WTC11 (cell line): Measurements from ENCODE around the gene FAM78B. TPM values are rescaled to one million over a fixed set of nuclear protein-coding genes. Genes with fewer than 3 reads are reported as not detected.

ENCODE experiments used
- ATAC-seq: fragments of 200-7000 bp; cut with Tn5 transposase; 2 replicates; pipeline ENCODE4 v1.10.0; 2021; ENCODE audit warnings: mild to moderate bottlenecking, moderate library complexity
- CTCF ChIA-PET: fragments of 300-600 bp; sonication (Branson Sonifier 250); formaldehyde crosslinking; loops from one replicate; lab custom pipeline; 2021; ENCODE audit warnings: antibody characterized with exemption; lab: Charles Lee
- POLR2A ChIA-PET: fragments of 350-600 bp; sonication (Branson Sonifier 250); formaldehyde crosslinking; loops from one replicate; lab custom pipeline; 2021; ENCODE audit warnings: antibody characterized with exemption; lab: Charles Lee
- DNase-seq: peaks from one replicate; pipeline ENCODE4 v3.0.0; 2021; ENCODE audit warnings: low spot score
- H3K27ac Mint-ChIP-seq: 2 replicates; pipeline ENCODE4 v1.8.0; 2021; ENCODE audit warnings: mixed read lengths
- H3K27me3 Mint-ChIP-seq: 2 replicates; pipeline ENCODE4 v1.8.0; 2021; ENCODE audit warnings: low read depth, mild to moderate bottlenecking, moderate library complexity, mixed read lengths
- H3K36me3 Mint-ChIP-seq: 2 replicates; pipeline ENCODE4 v1.8.0; 2021; ENCODE audit warnings: mixed read lengths
- H3K4me1 Mint-ChIP-seq: 2 replicates; pipeline ENCODE4 v1.8.0; 2022; ENCODE audit warnings: mixed read lengths
- H3K4me3 Mint-ChIP-seq: 2 replicates; pipeline ENCODE4 v1.8.0; 2021; ENCODE audit warnings: mild to moderate bottlenecking, moderate library complexity, mixed read lengths
- H3K9me3 Mint-ChIP-seq: 2 replicates; pipeline ENCODE4 v1.8.0; 2021; ENCODE audit warnings: mixed read lengths
- AFF4 ChIP-seq: sonication (generic); formaldehyde crosslinking; IDR thresholded peaks from 2 replicates; pipeline ENCODE4 v1.8.1; 2023; ENCODE audit warnings: mild to moderate bottlenecking, missing genetic modification reagents, borderline replicate concordance
- ATF3 ChIP-seq: sonication (generic); formaldehyde crosslinking; conservative IDR thresholded peaks from 2 replicates; pipeline ENCODE4 v1.8.1; 2022; ENCODE audit warnings: mild to moderate bottlenecking, missing genetic modification reagents
- CDX4 ChIP-seq: fragments of 250-450 bp; sonication (Bioruptor Pico); IDR thresholded peaks from 2 replicates; pipeline ENCODE4 v1.9.0; 2021; ENCODE audit warnings: moderate library complexity, mild to moderate bottlenecking, inconsistent platforms, borderline replicate concordance
- ETV6 ChIP-seq: sonication (generic); formaldehyde crosslinking; IDR thresholded peaks from 2 replicates; pipeline ENCODE4 v1.8.1; 2022; ENCODE audit warnings: mild to moderate bottlenecking, missing genetic modification reagents
- GRHL2 ChIP-seq: fragments of 250-450 bp; sonication (Bioruptor Pico); IDR thresholded peaks from 2 replicates; pipeline ENCODE4 v1.8.0; 2022; ENCODE audit warnings: mild to moderate bottlenecking, moderate library complexity; ENCODE audit not compliant: insufficient replicate concordance, severe bottlenecking
- PRRX2 ChIP-seq: fragments of 250-450 bp; sonication (Bioruptor Pico); IDR thresholded peaks from 2 replicates; pipeline ENCODE4 v1.8.0; 2021; ENCODE audit warnings: mild to moderate bottlenecking
- SMAD4 ChIP-seq: sonication (generic); formaldehyde crosslinking; IDR thresholded peaks from 2 replicates; pipeline ENCODE4 v1.8.0; 2022; ENCODE audit warnings: mild to moderate bottlenecking, missing genetic modification reagents
- SOX15 ChIP-seq: fragments of 250-450 bp; sonication (Bioruptor Pico); IDR thresholded peaks from 2 replicates; pipeline ENCODE4 v1.9.0; 2021; ENCODE audit warnings: mild to moderate bottlenecking
- STAT6 ChIP-seq: sonication (generic); formaldehyde crosslinking; conservative IDR thresholded peaks from 2 replicates; pipeline ENCODE4 v1.8.1; 2023; ENCODE audit warnings: mild to moderate bottlenecking, low read depth, missing genetic modification reagents, moderate library complexity
- TEAD4 ChIP-seq: sonication (generic); formaldehyde crosslinking; IDR thresholded peaks from 2 replicates; pipeline ENCODE4 v1.8.0; 2022; ENCODE audit warnings: mild to moderate bottlenecking, missing genetic modification reagents
- ZNF219 ChIP-seq: sonication (generic); formaldehyde crosslinking; IDR thresholded peaks from 2 replicates; pipeline ENCODE4 v1.8.0; 2023; ENCODE audit warnings: missing genetic modification reagents, mild to moderate bottlenecking, borderline replicate concordance
- total RNA-seq: library from RNA; stranded (reverse); gene quantifications from 3 replicates; pipeline ENCODE4 v1.2.3, GENCODE V29; 2021
- TF ChIP-seq, protein P1 (sequence below): fragments of 250-450 bp; sonication (Bioruptor Pico); conservative IDR thresholded peaks from 2 replicates; pipeline ENCODE4 v1.9.0; 2021; ENCODE audit warnings: mild to moderate bottlenecking
- TF ChIP-seq, protein P2 (sequence below): sonication (generic); formaldehyde crosslinking; IDR thresholded peaks from 2 replicates; pipeline ENCODE4 v1.8.1; 2023; ENCODE audit warnings: mild to moderate bottlenecking, moderate library complexity, missing genetic modification reagents

FAM78B gene
- total RNA-seq, 1 experiment from 2014 or later: 2.6 TPM

- TF ChIP-seq, protein P1, sequence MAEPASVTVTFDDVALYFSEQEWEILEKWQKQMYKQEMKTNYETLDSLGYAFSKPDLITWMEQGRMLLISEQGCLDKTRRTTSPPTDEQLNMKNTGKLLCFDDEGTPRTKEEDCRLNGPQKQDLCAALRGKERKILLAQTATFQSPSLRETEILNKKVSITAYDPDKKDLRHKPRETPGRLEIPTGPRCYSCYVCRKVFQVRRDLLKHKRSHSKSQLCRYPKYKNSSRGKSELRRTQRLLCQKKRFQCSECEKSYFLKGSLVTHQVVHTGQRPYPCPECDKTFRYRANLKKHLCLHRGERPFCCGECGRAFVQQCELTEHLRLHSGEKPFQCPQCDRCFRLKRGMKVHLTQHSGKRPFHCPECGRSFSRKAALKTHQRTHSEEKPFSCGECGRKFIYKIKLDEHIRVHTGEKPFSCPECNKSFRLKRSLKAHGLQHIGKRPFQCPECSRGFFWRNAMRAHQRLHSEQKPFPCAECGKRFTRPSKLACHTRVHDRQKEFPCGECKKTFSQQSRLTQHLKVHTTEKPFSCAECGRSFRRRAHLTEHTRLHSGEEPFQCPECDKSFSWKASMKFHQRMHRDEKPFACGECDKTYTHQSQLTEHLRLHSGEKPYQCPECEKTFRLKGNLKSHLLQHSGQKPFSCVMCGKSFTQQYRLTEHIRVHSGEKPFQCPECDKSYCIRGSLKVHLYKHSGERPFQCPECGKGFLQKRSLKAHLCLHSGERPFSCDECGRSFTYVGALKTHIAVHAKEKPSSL (CRISPR knock-in tag): no peak
Observed at GRCh38 chr1:166132496-166132895, 34.3 kb downstream of the FAM78B start (continued).

DNA sequence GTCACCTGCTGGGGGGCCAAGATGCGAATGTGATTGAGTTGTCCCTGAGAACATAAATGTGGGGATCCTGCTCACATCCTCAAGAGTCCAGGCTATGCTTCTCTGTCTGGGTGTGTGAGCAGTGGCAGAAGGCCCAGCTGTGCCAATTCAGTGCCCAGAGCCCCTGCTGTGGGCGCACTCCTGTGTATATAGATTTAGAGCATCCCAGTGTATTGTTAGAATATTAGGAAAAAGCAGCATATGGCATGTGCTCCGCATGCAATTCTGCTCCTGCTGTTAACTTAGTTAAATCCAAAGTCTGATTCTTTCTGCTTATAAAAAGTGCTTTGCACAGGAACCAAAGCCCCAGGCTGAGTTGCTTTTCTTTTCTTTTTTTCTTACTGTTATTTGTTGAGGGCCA lies 37.8 kb downstream of the FAM78B start:
- Mint-ChIP-seq H3K4me1 (peaks cover 13% of the 10 kb centered on the region), H3K4me3 (no peak overlapping the region), H3K9me3 (no peaks in the 10 kb centered on the region), H3K27me3 (no peaks in the 10 kb centered on the region; the same call in 1 of the 2 replicates), H3K27ac (no peak overlapping the region), H3K36me3 (no peaks in the 10 kb centered on the region)
- ChIA-PET CTCF (no interaction called here), POLR2A (no interaction called here)
- no peak for ATAC-seq
- no peak for TF ChIP-seq ETV6 (CRISPR knock-in tag)
- TF ChIP-seq SOX15 (CRISPR knock-in tag): no peak
- no peak for DNase-seq

GRCh38 chr1:166128195-166128594 lies 38.6 kb downstream of the FAM78B start:
- ATAC-seq (peak; percentile 63), DNase-seq (no peak)
- no peak overlapping the region for H3K27ac Mint-ChIP-seq
- H3K4me3 Mint-ChIP-seq: no peak overlapping the region
- no peaks in the 10 kb centered on the region for H3K36me3 Mint-ChIP-seq
- no peaks in the 10 kb centered on the region for H3K9me3 Mint-ChIP-seq
- CTCF ChIA-PET: no interaction called here
- TF ChIP-seq TEAD4 (no peak), CDX4 (CRISPR knock-in tag) (no peak), GRHL2 (CRISPR knock-in tag) (no peak), PRRX2 (CRISPR knock-in tag) (no peak), AFF4 (CRISPR knock-in tag) (no peak), ATF3 (CRISPR knock-in tag) (no peak), SMAD4 (no peak), ZNF219 (CRISPR knock-in tag) (no peak), STAT6 (no peak)
- TF ChIP-seq, protein P2, sequence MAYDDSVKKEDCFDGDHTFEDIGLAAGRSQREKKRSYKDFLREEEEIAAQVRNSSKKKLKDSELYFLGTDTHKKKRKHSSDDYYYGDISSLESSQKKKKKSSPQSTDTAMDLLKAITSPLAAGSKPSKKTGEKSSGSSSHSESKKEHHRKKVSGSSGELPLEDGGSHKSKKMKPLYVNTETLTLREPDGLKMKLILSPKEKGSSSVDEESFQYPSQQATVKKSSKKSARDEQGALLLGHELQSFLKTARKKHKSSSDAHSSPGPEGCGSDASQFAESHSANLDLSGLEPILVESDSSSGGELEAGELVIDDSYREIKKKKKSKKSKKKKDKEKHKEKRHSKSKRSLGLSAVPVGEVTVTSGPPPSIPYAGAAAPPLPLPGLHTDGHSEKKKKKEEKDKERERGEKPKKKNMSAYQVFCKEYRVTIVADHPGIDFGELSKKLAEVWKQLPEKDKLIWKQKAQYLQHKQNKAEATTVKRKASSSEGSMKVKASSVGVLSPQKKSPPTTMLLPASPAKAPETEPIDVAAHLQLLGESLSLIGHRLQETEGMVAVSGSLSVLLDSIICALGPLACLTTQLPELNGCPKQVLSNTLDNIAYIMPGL (CRISPR knock-in tag): no peak
- no peaks in the 10 kb centered on the region; the same call in 1 of the 2 replicates for H3K27me3 Mint-ChIP-seq
- POLR2A ChIA-PET: no interaction called here
- H3K4me1 Mint-ChIP-seq: peaks cover 13% of the 10 kb centered on the region
